Endothelial cell of umbilical vein (primary cell): ENCODE data around the gene DPEP2. TPM values are rescaled to one million over a fixed set of nuclear protein-coding genes. Genes with fewer than 3 reads are reported as not detected.

ENCODE experiments used
- BruUV-seq: library from RNA; stranded (reverse); fragments of 400-500 nt; replicated peaks from 2 replicates; lab custom pipeline; 2021; lab: Mats Ljungman, UMichigan
- CTCF ChIA-PET: fragments of 300-600, 350-600 bp; sonication (Branson Sonifier 250); formaldehyde crosslinking; loops from one replicate; lab custom pipeline; 2021; ENCODE audit warnings: antibody characterized with exemption, inconsistent platforms; lab: Charles Lee
- POLR2A ChIA-PET: fragments of 300-600, 350-600 bp; sonication (Branson Sonifier 250); formaldehyde crosslinking; loops from one replicate; lab custom pipeline; 2021; ENCODE audit warnings: antibody characterized with exemption, inconsistent platforms; lab: Charles Lee
- DNase-seq: peaks from one replicate; pipeline ENCODE4 v3.0.0-alpha.2; 2011; ENCODE audit warnings: low read depth, low spot score
- FAIRE-seq: peaks from 2 replicates; lab custom pipeline; 2011; peaks lifted over from hg19 to GRCh38; lab: Jason Lieb, UNC
- H2AFZ ChIP-seq: 2 replicates; pipeline ENCODE4 v1.6.0; 2012; ENCODE audit warnings: low read depth, low read length, control low read depth, inconsistent platforms
- H3K27ac ChIP-seq: 2 replicates; pipeline ENCODE4 v1.5.1; 2011; ENCODE audit warnings: low read depth, mild to moderate bottlenecking, control low read depth, low read length, moderate library complexity; ENCODE audit not compliant: insufficient read depth
- H3K27me3 ChIP-seq, 2 experiments: 2 replicates each; pipeline versions ENCODE4 v1.6.0 to v1.6.1; 2011; ENCODE audit warnings: low read length in 2 of 2, mixed read lengths in 1 of 2; ENCODE audit not compliant: control insufficient read depth in 2 of 2, insufficient read depth in 2 of 2
- H3K36me3 ChIP-seq, 2 experiments: 2 replicates in 1 of 2; 3 replicates in 1 of 2; pipeline ENCODE4 v1.5.1; 2011; ENCODE audit warnings: low read length in 2 of 2, mild to moderate bottlenecking in 1 of 2, moderate library complexity in 1 of 2; ENCODE audit not compliant: control insufficient read depth in 2 of 2, insufficient read depth in 2 of 2; ENCODE audit errors: extremely low read depth in 1 of 2
- H3K4me1 ChIP-seq: 3 replicates; pipeline ENCODE4 v1.5.1; 2011; ENCODE audit warnings: mild to moderate bottlenecking, low read length; ENCODE audit not compliant: control insufficient read depth, insufficient read depth; ENCODE audit errors: extremely low read depth
- H3K4me2 ChIP-seq: 2 replicates; pipeline ENCODE4 v1.6.1; 2011; ENCODE audit warnings: low read length, control low read depth, mixed read lengths; ENCODE audit not compliant: insufficient read depth
- H3K4me3 ChIP-seq, 3 experiments: fragments of 200-600 bp in 1 of 3; sonication (generic), shearing (Covaris generic) in 1 of 3; replicated peaks in 1 of 3; 2 replicates each; pipeline ENCODE4 v1.5.1; 2011 to 2016; ENCODE audit warnings: control low read depth in 3 of 3, low read length in 3 of 3, mild to moderate bottlenecking in 2 of 3, inconsistent platforms in 1 of 3, low read depth in 1 of 3, moderate library complexity in 1 of 3; ENCODE audit not compliant: insufficient read depth in 1 of 3
- H3K79me2 ChIP-seq: 2 replicates; pipeline ENCODE4 v1.6.0; 2012; ENCODE audit warnings: low read length, inconsistent platforms; ENCODE audit not compliant: control insufficient read depth, insufficient read depth
- H3K9ac ChIP-seq: replicated peaks from 2 replicates; pipeline ENCODE3; 2011; ENCODE audit warnings: low read length, control low read depth; ENCODE audit not compliant: insufficient read depth; ENCODE audit errors: extremely low read depth
- H3K9me1 ChIP-seq: replicated peaks from 3 replicates; pipeline ENCODE4 v1.6.0; 2011; ENCODE audit warnings: mild to moderate bottlenecking, low read length; ENCODE audit not compliant: control insufficient read depth, insufficient read depth; ENCODE audit errors: extremely low read depth
- H3K9me3 ChIP-seq: replicated peaks from 2 replicates; pipeline ENCODE4 v1.5.1; 2012; ENCODE audit warnings: low read length, inconsistent platforms; ENCODE audit not compliant: control insufficient read depth, insufficient read depth
- H4K20me1 ChIP-seq: replicated peaks from 2 replicates; pipeline ENCODE3; 2011; ENCODE audit warnings: mild to moderate bottlenecking, low read length; ENCODE audit not compliant: control insufficient read depth, insufficient read depth; ENCODE audit errors: extremely low read depth
- CTCF ChIP-seq, 2 donors: IDR thresholded peaks; 1 replicate in 1 of 2; 2 replicates in 1 of 2; pipeline ENCODE4 v1.5.1; 2011; ENCODE audit warnings: low read length in 2 of 2, mild to moderate bottlenecking in 2 of 2, moderate library complexity in 2 of 2, control low read depth in 1 of 2, inconsistent platforms in 1 of 2, low read depth in 1 of 2; ENCODE audit not compliant: insufficient read depth in 1 of 2; ENCODE audit errors: extremely low read depth in 1 of 2
- EZH2 ChIP-seq: IDR thresholded peaks from 2 replicates; pipeline ENCODE4 v1.6.1; 2012; ENCODE audit warnings: borderline replicate concordance, low read depth, mild to moderate bottlenecking, moderate library complexity, low read length, inconsistent platforms; ENCODE audit not compliant: severe bottlenecking
- FOS ChIP-seq: IDR thresholded peaks from 2 replicates; pipeline ENCODE4 v1.6.1; 2011; ENCODE audit warnings: mild to moderate bottlenecking, low read length, moderate library complexity, borderline replicate concordance; ENCODE audit not compliant: insufficient read depth
- GATA2 ChIP-seq: IDR thresholded peaks from 2 replicates; pipeline ENCODE4 v1.7.0; 2011; ENCODE audit warnings: low read depth, mild to moderate bottlenecking, moderate library complexity, mixed read lengths, low read length; ENCODE audit not compliant: insufficient read length, insufficient read depth
- JUN ChIP-seq: IDR thresholded peaks from 2 replicates; pipeline ENCODE4 v1.6.1; 2011; ENCODE audit warnings: borderline replicate concordance, low read depth; ENCODE audit not compliant: insufficient read length, insufficient read depth
- MAX ChIP-seq: IDR thresholded peaks from 2 replicates; pipeline ENCODE4 v1.6.1; 2011; ENCODE audit not compliant: insufficient read depth, insufficient read length
- MYC ChIP-seq: IDR thresholded peaks from one replicate; pipeline ENCODE4 v1.6.1; 2011; ENCODE audit warnings: mild to moderate bottlenecking, low read depth, low read length
- POLR2A ChIP-seq: IDR thresholded peaks from 2 replicates; pipeline ENCODE4 v1.6.1; 2012; ENCODE audit warnings: low read depth, mild to moderate bottlenecking, control low read depth, low read length
- POLR2AphosphoS5 ChIP-seq: IDR thresholded peaks from 2 replicates; pipeline ENCODE4 v1.6.1; 2012; ENCODE audit warnings: low read depth, mild to moderate bottlenecking, control low read depth, low read length, moderate library complexity; ENCODE audit not compliant: insufficient read depth
- dilution Hi-C: fragments of 300-500 bp; cut with MboI; formaldehyde crosslinking; loops from one replicate; pipeline ENCODE4 v1.15.0; 2019; ENCODE audit warnings: low sequenced_read_pairs; ENCODE audit not compliant: extremely low pct_ligation_motif_present
- intact Hi-C: fragments of 100-400 bp; cut with micrococcal nuclease; formaldehyde crosslinking; loops from one replicate; pipeline ENCODE4 v1.10.0; 2022
- polyA plus RNA-seq, 4 experiments: library from polyadenylated mRNA; depleted of rRNA in 3 of 4; stranded (reverse) in 3 of 4; unstranded in 1 of 4; fragments of >200 nt; gene quantifications; 2 replicates each; pipeline versions ENCODE4 v1.2.1 to v1.2.3, GENCODE V29; 2011 to 2012; ENCODE audit warnings: missing spikeins in 1 of 4
- total RNA-seq: library from RNA; stranded (reverse); gene quantifications from 2 replicates; pipeline ENCODE4 v1.2.3, GENCODE V29; 2021

The DPEP2 gene
- total and polyA plus RNA-seq, 2 donors (not counting 3 experiments of a cell fraction or from before 2014, with no cell fraction given) = 0.27 to 1.8 TPM

GRCh38 chr16:67976205-67976604 is 23.1 kb downstream of the DPEP2 start:
- Histone ChIP-seq H3K27me3 (peaks cover 0 to 3% of the 10 kb centered on the region in 2 experiments), H4K20me1 (no peaks in the 10 kb centered on the region), H3K9me3 (no peaks in the 10 kb centered on the region), H3K36me3 (no peaks in the 10 kb centered on the region), H3K4me3 (no peak overlapping the region), H3K27ac (no peak overlapping the region), H3K79me2 (no peaks in the 10 kb centered on the region), H3K4me2 (no peak overlapping the region), H2AFZ (no peak overlapping the region), H3K9me1 (no peaks in the 10 kb centered on the region), H3K9ac (no peak overlapping the region), H3K4me1 (no peaks in the 10 kb centered on the region)
- intact Hi-C loops (no loop called here), dilution Hi-C loops (no loop called here)
- no TSS peak for BruUV-seq
- DNase-seq = no peak
- FAIRE-seq = no peak
- POLR2A ChIA-PET = no interaction called here
- TF ChIP-seq GATA2 (no peak), POLR2AphosphoS5 (no peak), FOS (no peak), MAX (no peak), JUN (no peak)
- CTCF ChIA-PET = interaction anchor here (1.6 kb wide), 1 partner anchor 65 kb away, joined by 4 read pairs; no protein-coding TSS in a partner anchor

GRCh38 chr16:67975321-67976105 is 23.8 kb downstream of the DPEP2 start:
- Histone ChIP-seq H3K79me2 (no peaks in the 10 kb centered on the region), H3K9ac (no peak overlapping the region), H3K4me3 (no peak overlapping the region), H3K36me3 (no peaks in the 10 kb centered on the region), H3K9me1 (no peaks in the 10 kb centered on the region), H3K4me1 (no peaks in the 10 kb centered on the region), H3K27ac (no peak overlapping the region), H3K4me2 (no peak overlapping the region), H3K27me3 (peaks cover 0 to 3% of the 10 kb centered on the region in 2 experiments), H3K9me3 (no peaks in the 10 kb centered on the region), H4K20me1 (no peaks in the 10 kb centered on the region), H2AFZ (no peak overlapping the region)
- CTCF ChIA-PET = no interaction called here
- dilution Hi-C loops = no loop called here
- no peak for FAIRE-seq
- no peak for DNase-seq
- POLR2A ChIA-PET = no interaction called here
- no TSS peak for BruUV-seq
- TF ChIP-seq MAX (no peak), FOS (no peak), POLR2AphosphoS5 (no peak), CTCF (IDR thresholded peaks at IDR 0.05; ENCODE audit: extremely low read depth in 1 of 2, insufficient read depth in 1 of 2, low read depth in 1 of 2, low read length in 2 of 2) (no peak), MYC (no peak), GATA2 (no peak), JUN (no peak), POLR2A (no peak), EZH2 (no peak)
- intact Hi-C loops = no loop called here
